Measurements from ENCODE around the gene FOXD2. TPM values are rescaled to one million over a fixed set of nuclear protein-coding genes. Genes with fewer than 3 reads are reported as not detected.
"Not testable (repeated sequence)": the region's sequence is repeated elsewhere in the genome, so short reads cannot be mapped to it uniquely, and the experiment has no call there.

The FOXD2 gene
- total RNA-seq, 1 experiment from 2014 or later = 0.07 TPM

GRCh38 chr1:47439819-47440598 lies 2.2 kb downstream of the FOXD2 start:
- no peak for DNase-seq (ENCODE audit: low spot score)

- DNase-seq (ENCODE audit: low spot score) = no peak
These were observed 2.8 kb downstream of the FOXD2 start for GRCh38 chr1:47440599-47441081.

GRCh38 chr1:47441450-47442106 lies 3.7 kb downstream of the FOXD2 start:
- DNase-seq (ENCODE audit: low spot score) = no peak

GRCh38 chr1:47442202-47442601 lies 4.4 kb downstream of the FOXD2 start:
- DNase-seq (ENCODE audit: low spot score) = no peak

- no peak for DNase-seq (ENCODE audit: low spot score)
These were observed 5.1 kb downstream of the FOXD2 start for GRCh38 chr1:47442842-47443529.

- DNase-seq (ENCODE audit: low spot score) = no peak
These were observed 5.9 kb downstream of the FOXD2 start for GRCh38 chr1:47443530-47444296.

GRCh38 chr1:47444297-47444561 lies 6.4 kb downstream of the FOXD2 start:
- no peak for DNase-seq (ENCODE audit: low spot score)

GRCh38 chr1:47444562-47445465 lies 7.0 kb downstream of the FOXD2 start:
- no peak for DNase-seq (ENCODE audit: low spot score)

- no peak for DNase-seq (ENCODE audit: low spot score)
These were observed 8.1 kb downstream of the FOXD2 start for GRCh38 chr1:47445823-47446550.

GRCh38 chr1:47448462-47449222 lies 10.8 kb downstream of the FOXD2 start:
- DNase-seq (ENCODE audit: low spot score) = no peak

GRCh38 chr1:47449822-47450552 lies 12.1 kb downstream of the FOXD2 start:
- no peak for DNase-seq (ENCODE audit: low spot score)

GRCh38 chr1:47450606-47451005 lies 12.8 kb downstream of the FOXD2 start:
- DNase-seq (ENCODE audit: low spot score) = no peak

GRCh38 chr1:47452426-47452825 lies 14.6 kb downstream of the FOXD2 start:
- no peak for DNase-seq (ENCODE audit: low spot score)

GRCh38 chr1:47453910-47454309 lies 16.1 kb downstream of the FOXD2 start:
- not testable (repeated sequence) for DNase-seq (ENCODE audit: low spot score)

GRCh38 chr1:47456250-47456649 lies 18.4 kb downstream of the FOXD2 start:
- no peak for DNase-seq (ENCODE audit: low spot score)

GRCh38 chr1:47457547-47457946 lies 19.7 kb downstream of the FOXD2 start:
- not testable (repeated sequence) for DNase-seq (ENCODE audit: low spot score)

GRCh38 chr1:47459253-47459788 lies 21.5 kb downstream of the FOXD2 start:
- DNase-seq (ENCODE audit: low spot score) = no peak

GRCh38 chr1:47460040-47460439 lies 22.2 kb downstream of the FOXD2 start:
- DNase-seq (ENCODE audit: low spot score) = no peak

GRCh38 chr1:47460456-47460855 lies 22.6 kb downstream of the FOXD2 start:
- no peak for DNase-seq (ENCODE audit: low spot score)
